Breast epithelium (tissue), 3 donors: ENCODE results near the gene TBC1D10B.

ENCODE experiments used
- POLR2A ChIP-seq: fragments of 450-650 bp; IDR thresholded peaks from one replicate; pipeline ENCODE4 v1.6.1; 2016; ENCODE audit warnings: antibody characterized with exemption, mild to moderate bottlenecking, moderate library complexity
- POLR2AphosphoS5 ChIP-seq, 3 donors: sonication (generic); formaldehyde crosslinking; IDR thresholded peaks; one replicate each; pipeline ENCODE4 v1.6.1; 2017; ENCODE audit warnings: antibody characterized with exemption in 3 of 3

- no peak for TF ChIP-seq POLR2A
- no peak for TF ChIP-seq POLR2AphosphoS5 (IDR thresholded peaks at IDR 0.05)
Measured at GRCh38 chr16:30377050-30377811, 6.9 kb upstream of the TBC1D10B start.
